AG09309 (cell line): ENCODE results near the gene FBLN1.
A peak's percentile ranks its signal among the peaks of the same experiment; 100 is the strongest.

Experiments
- DNase-seq: peaks from one replicate; pipeline ENCODE4 v3.0.0-alpha.2; 2010; ENCODE audit warnings: low read depth
- H3K4me3 ChIP-seq: 2 replicates; pipeline ENCODE4 v1.5.1; 2011; ENCODE audit warnings: mild to moderate bottlenecking, low read depth, low read length, moderate library complexity; ENCODE audit not compliant: control insufficient read depth
- TF ChIP-seq, protein P1 (sequence below): IDR thresholded peaks from 2 replicates; pipeline ENCODE4 v1.5.1; 2011; ENCODE audit warnings: mild to moderate bottlenecking, low read depth, low read length, inconsistent platforms; ENCODE audit not compliant: insufficient read depth, control insufficient read depth; ENCODE audit errors: missing control alignments

Gene FBLN1

DNA sequence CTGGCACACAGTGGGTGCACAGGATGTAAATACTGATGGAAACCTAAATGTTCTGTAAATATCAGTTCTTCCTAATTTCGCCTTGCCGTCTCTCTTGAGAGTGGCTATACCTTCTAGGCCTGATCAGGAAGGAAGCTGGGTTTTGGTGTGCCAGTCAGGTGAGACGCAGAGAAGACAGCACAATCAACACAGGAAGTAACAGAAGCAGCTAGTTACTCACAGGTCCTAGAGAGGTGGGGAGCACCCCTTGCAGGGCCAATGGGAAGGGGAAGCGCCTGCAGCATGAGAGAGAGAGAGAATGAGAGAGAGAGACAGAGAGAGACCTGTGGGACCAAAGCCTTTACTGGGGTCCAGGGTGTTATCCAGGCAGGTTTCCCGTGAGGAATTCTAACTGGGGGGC, 80.8 kb downstream of the FBLN1 start:
- no peak for DNase-seq
- no peak overlapping the region for H3K4me3 ChIP-seq
- TF ChIP-seq, protein P1, sequence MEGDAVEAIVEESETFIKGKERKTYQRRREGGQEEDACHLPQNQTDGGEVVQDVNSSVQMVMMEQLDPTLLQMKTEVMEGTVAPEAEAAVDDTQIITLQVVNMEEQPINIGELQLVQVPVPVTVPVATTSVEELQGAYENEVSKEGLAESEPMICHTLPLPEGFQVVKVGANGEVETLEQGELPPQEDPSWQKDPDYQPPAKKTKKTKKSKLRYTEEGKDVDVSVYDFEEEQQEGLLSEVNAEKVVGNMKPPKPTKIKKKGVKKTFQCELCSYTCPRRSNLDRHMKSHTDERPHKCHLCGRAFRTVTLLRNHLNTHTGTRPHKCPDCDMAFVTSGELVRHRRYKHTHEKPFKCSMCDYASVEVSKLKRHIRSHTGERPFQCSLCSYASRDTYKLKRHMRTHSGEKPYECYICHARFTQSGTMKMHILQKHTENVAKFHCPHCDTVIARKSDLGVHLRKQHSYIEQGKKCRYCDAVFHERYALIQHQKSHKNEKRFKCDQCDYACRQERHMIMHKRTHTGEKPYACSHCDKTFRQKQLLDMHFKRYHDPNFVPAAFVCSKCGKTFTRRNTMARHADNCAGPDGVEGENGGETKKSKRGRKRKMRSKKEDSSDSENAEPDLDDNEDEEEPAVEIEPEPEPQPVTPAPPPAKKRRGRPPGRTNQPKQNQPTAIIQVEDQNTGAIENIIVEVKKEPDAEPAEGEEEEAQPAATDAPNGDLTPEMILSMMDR, result no peak

DNA sequence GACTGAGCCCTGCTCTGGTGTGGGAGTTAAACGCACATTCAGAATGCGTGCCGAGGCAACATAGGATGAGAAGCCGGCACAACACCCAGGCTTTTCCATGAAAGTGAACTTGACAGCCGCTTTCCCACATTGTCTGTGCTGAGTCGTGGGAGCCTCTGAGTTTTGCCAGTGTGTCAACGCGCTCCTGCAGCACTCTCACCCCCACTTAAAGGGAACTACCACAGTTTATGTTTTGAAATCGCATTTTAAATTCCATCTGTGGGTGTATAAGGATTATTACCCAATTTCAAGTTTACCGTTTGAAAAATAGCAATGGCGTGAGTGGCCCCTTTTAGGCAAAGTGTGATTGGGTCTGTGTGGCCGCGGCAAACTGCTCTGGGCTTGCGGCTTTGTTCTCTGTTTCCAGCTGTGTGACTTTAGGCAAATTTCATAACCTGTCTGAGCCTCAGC, 81.5 kb downstream of the FBLN1 start:
- TF ChIP-seq, protein P1, result no peak
- DNase-seq, result peak; percentile 60
- no peak overlapping the region for H3K4me3 ChIP-seq

DNA sequence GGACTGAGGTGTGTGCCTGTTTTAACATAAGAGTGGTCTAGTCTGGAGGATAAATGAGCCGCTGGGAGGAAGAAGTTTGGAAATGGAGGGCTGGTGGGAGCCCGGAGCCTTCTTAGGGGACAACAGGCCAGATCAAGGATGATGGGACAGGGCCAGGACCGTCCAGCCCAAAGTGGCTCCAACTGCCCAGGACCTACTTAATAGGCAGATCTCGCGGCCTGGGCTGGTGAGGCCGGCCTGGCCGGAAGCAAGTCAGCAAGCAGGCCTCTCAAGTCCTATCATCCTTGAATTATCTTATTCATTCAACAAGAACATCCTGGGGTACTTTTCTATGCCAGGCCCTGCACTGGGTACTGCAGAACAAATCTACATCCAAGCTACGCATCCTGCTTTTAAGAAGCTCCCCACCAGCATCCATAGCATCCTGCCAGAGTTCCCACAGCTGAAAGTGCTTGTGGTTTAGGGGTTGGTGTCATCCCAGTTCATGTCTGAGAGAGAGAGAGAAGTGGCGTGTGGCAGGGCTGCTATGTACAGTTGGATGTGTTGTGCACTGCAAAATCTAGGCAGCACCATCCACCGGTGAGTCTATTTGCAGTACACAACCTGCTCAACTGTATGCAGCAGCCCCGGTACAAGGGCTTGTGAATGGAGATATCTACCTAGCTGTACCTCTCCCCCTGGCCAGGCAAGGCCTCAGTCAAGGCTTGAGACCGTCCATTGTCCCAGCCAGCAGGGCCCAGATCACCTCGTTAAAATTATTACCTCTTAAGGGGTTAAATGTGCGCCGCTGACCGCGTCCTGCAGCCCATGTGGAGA, 82.1 kb downstream of the FBLN1 start:
- no peak overlapping the region for H3K4me3 ChIP-seq
- no peak for DNase-seq
- TF ChIP-seq, protein P1, result no peak

DNA sequence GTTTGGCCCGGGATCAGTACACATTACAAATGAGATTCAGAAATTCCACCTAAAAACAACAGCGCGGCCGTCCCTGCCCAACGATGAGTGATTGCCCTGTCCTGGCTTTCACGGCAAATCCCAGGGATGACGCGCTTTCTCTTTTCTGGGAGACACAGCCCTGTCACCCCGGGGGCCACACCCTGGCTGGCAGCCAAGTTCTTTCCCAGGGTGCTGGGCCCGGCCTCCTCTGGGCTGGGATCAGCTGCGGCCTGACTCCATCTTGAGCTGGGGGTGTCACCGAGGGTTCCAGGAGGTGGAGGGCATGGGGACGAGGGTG, 82.7 kb downstream of the FBLN1 start:
- TF ChIP-seq, protein P1, result no peak
- H3K4me3 ChIP-seq, result no peak overlapping the region
- DNase-seq, result no peak

DNA sequence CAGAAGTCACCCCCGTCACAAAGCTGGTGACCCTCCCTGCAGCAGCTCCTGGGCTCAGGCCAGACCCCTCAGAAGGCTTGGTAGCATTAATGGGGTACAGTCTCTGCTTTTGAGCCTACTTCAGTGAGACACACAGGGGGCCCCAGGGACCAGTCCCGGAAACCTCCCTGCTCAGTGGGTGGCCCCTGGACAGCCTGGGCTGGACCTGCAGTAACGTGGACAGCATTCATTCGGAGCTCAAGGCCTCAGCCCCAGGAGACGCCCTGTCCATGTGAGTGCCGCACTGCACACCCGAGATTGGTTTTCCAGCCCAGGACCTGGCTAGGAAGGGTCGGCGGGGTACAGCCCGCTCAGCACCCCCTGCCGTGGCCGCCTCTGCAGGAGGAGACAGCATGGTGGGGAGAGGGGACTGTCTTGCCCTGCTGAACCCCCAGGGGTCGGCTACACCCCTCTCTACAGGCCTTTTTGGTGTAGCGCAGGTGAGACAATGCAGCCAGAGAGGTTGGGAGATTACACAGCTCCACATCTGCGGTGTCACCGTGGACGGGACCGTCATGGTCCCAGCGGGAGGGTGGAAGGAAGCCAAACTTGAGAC, 83.4 kb downstream of the FBLN1 start:
- TF ChIP-seq, protein P1, result no peak
- no peak for DNase-seq
- H3K4me3 ChIP-seq, result no peak overlapping the region

DNA sequence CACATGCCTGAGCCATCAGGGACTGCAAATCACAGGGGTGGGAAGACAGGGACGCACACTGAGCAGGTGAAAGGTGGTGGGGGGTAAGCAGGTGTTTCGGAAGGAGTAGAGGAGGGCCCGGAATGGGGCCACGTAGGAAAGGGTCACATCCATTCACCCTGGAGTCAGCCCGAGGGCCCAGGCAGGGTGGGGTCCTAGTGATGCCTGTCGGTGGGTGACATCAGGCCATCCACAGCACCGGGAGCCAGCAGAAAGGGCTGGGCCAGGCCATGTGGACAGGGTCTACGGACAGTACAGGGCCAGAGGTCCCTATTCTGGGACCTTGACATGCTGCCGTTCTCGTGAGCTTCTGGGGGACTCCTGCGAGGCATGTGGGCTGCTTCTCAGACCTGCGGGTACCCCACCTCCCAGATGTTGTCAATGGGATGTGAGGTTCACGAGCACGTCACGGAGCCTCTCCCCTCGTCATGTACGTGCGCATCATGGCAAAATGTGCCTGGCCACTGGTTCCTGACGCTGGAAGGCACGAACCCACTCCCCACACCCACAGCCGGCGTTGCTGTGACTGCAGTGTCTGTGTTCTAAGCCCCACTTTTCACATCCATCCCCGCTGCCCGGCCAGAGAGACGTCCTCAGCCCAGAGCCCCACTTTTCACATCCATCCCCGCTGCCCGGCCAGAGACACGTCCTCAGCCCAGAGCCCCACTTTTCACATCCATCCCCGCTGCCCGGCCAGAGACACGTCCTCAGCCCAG, 84.1 kb downstream of the FBLN1 start:
- no peak for DNase-seq
- H3K4me3 ChIP-seq, result no peak overlapping the region
- TF ChIP-seq, protein P1, result no peak
